ENCODE data around the gene NUTF2.

GRCh38 chr16:67855789-67856188 is 9.1 kb downstream of the NUTF2 start:
- TF ChIP-seq CTCF (IDR thresholded peaks at IDR 0.05) (no peak), POLR2AphosphoS5 (IDR thresholded peaks at IDR 0.05) (no peak)
